OCI-LY3 (cell line): ENCODE measurements around the gene GATA5.

Source experiments
- H2AFZ ChIP-seq: fragments of 200-600, 300-600 bp; shearing (Covaris generic); 2 replicates; pipeline ENCODE4 v1.6.0; 2014; ENCODE audit warnings: antibody characterized with exemption, low read depth, low read length
- H3K27ac ChIP-seq: fragments of 200-600, 300-600 bp; sonication (generic); 2 replicates; pipeline ENCODE4 v1.5.1; 2014; ENCODE audit warnings: mild to moderate bottlenecking, low read length, moderate library complexity, mixed read lengths
- H3K27me3 ChIP-seq: fragments of 200-600, 300-600 bp; sonication (generic); 2 replicates; pipeline ENCODE4 v1.6.1; 2014; ENCODE audit warnings: low read depth, low read length, mixed read lengths
- H3K36me3 ChIP-seq: fragments of 200-600, 300-600 bp; sonication (generic); replicated peaks from 2 replicates; pipeline ENCODE3; 2014; ENCODE audit warnings: low read depth, low read length, mixed read lengths
- H3K4me1 ChIP-seq: fragments of 300-600, 200-600 bp; sonication (generic); 2 replicates; pipeline ENCODE4 v1.6.1; 2014; ENCODE audit warnings: low read length, mixed read lengths
- H3K4me2 ChIP-seq: fragments of 200-600, 300-600 bp; sonication (generic); 2 replicates; pipeline ENCODE4 v1.6.1; 2014; ENCODE audit warnings: low read length, mixed read lengths
- H3K4me3 ChIP-seq: fragments of 300-600, 200-600 bp; sonication (generic); 2 replicates; pipeline ENCODE4 v1.5.1; 2014; ENCODE audit warnings: antibody characterized with exemption, mild to moderate bottlenecking, low read length, moderate library complexity
- H3K79me2 ChIP-seq: fragments of 300-600, 200-600 bp; shearing (Covaris generic); 2 replicates; pipeline ENCODE4 v1.6.1; 2014; ENCODE audit warnings: mild to moderate bottlenecking, low read length, mixed read lengths
- H3K9ac ChIP-seq: fragments of 300-600, 200-600 bp; shearing (Covaris generic); 2 replicates; pipeline ENCODE4 v1.6.0; 2014; ENCODE audit warnings: mild to moderate bottlenecking, low read length, moderate library complexity
- H3K9me3 ChIP-seq: fragments of 200-600, 300-600 bp; shearing (Covaris generic); 2 replicates; pipeline ENCODE4 v1.6.1; 2014; ENCODE audit warnings: low read length, mixed read lengths; ENCODE audit not compliant: insufficient read depth
- H4K20me1 ChIP-seq: fragments of 200-600, 300-600 bp; sonication (generic); 2 replicates; pipeline ENCODE4 v1.6.1; 2016; ENCODE audit warnings: low read length, mixed read lengths; ENCODE audit not compliant: insufficient read depth
- CTCF ChIP-seq: fragments of 200-600, 300-600 bp; sonication (generic); IDR thresholded peaks from 2 replicates; pipeline ENCODE4 v1.5.1; 2014; ENCODE audit warnings: antibody characterized with exemption, low read length, low read depth
- EZH2phosphoT487 ChIP-seq: fragments of 200-600 bp; shearing (Covaris generic); IDR thresholded peaks from 2 replicates; pipeline ENCODE4 v1.6.1; 2018; ENCODE audit warnings: antibody characterized with exemption, mixed run types, low read depth

The GATA5 gene

GRCh38 chr20:62463651-62464424, 12.0 kb downstream of the GATA5 start:
- no peak for TF ChIP-seq CTCF
- no peak for TF ChIP-seq EZH2phosphoT487

GRCh38 chr20:62462976-62463592, 12.7 kb downstream of the GATA5 start:
- Histone ChIP-seq H3K27ac (no peak overlapping the region), H3K4me1 (no peaks in the 10 kb centered on the region), H2AFZ (no peak overlapping the region), H3K79me2 (no peaks in the 10 kb centered on the region), H3K9ac (no peak overlapping the region), H3K9me3 (no peaks in the 10 kb centered on the region), H3K36me3 (no peaks in the 10 kb centered on the region), H4K20me1 (no peaks in the 10 kb centered on the region), H3K27me3 (0 out of 2 replicates have a peak, but pooled peaks cover 3% of the 10 kb centered on the region), H3K4me3 (no peak overlapping the region), H3K4me2 (no peak overlapping the region)
- no peak for TF ChIP-seq CTCF

More at GRCh38 chr20:62463651-62464424, 12.0 kb downstream of the GATA5 start:
- H3K4me3 ChIP-seq, result no peak overlapping the region
- H3K79me2 ChIP-seq, result no peaks in the 10 kb centered on the region
- no peak overlapping the region for H3K4me2 ChIP-seq
- H2AFZ ChIP-seq, result no peak overlapping the region
- H3K4me1 ChIP-seq, result no peaks in the 10 kb centered on the region
- H3K9me3 ChIP-seq, result no peaks in the 10 kb centered on the region
- H3K36me3 ChIP-seq, result no peaks in the 10 kb centered on the region
- H3K27me3 ChIP-seq, result peaks cover 10% of the 10 kb centered on the region; the same call in 1 of the 2 replicates
- no peak overlapping the region for H3K9ac ChIP-seq
- H4K20me1 ChIP-seq, result no peaks in the 10 kb centered on the region
- H3K27ac ChIP-seq, result no peak overlapping the region

- no peak overlapping the region for H3K4me3 ChIP-seq
- H3K36me3 ChIP-seq, result no peaks in the 10 kb centered on the region
- H3K9ac ChIP-seq, result no peak overlapping the region
- H3K79me2 ChIP-seq, result no peaks in the 10 kb centered on the region
- H2AFZ ChIP-seq, result no peak overlapping the region
- no peaks in the 10 kb centered on the region for H3K4me1 ChIP-seq
- H3K4me2 ChIP-seq, result no peak overlapping the region
- no peaks in the 10 kb centered on the region for H4K20me1 ChIP-seq
- TF ChIP-seq CTCF (no peak), EZH2phosphoT487 (no peak)
- no peaks in the 10 kb centered on the region for H3K9me3 ChIP-seq
- no peaks in the 10 kb centered on the region for H3K27me3 ChIP-seq
- H3K27ac ChIP-seq, result no peak overlapping the region
Measured at GRCh38 chr20:62461834-62462233, 14.0 kb downstream of the GATA5 start.

GRCh38 chr20:62461157-62461556, 14.6 kb downstream of the GATA5 start:
- no peak for TF ChIP-seq EZH2phosphoT487
- TF ChIP-seq CTCF, result no peak
- no peaks in the 10 kb centered on the region for H3K79me2 ChIP-seq
- H3K9me3 ChIP-seq, result no peaks in the 10 kb centered on the region
- no peaks in the 10 kb centered on the region for H3K36me3 ChIP-seq
- H3K27me3 ChIP-seq, result no peaks in the 10 kb centered on the region
- no peaks in the 10 kb centered on the region for H4K20me1 ChIP-seq
- no peak overlapping the region for H3K4me3 ChIP-seq
- no peak overlapping the region for H3K9ac ChIP-seq
- H3K4me2 ChIP-seq, result no peak overlapping the region
- H3K27ac ChIP-seq, result no peak overlapping the region
- H2AFZ ChIP-seq, result no peak overlapping the region
- H3K4me1 ChIP-seq, result no peaks in the 10 kb centered on the region
